ENCODE measurements around the gene RPN1. TPM values are rescaled to one million over a fixed set of nuclear protein-coding genes. Genes with fewer than 3 reads are reported as not detected.
"Not testable (repeated sequence)": the region's sequence is repeated elsewhere in the genome, so short reads cannot be mapped to it uniquely, and the experiment has no call there.

Gene RPN1
- total RNA-seq, 1 donor from 2014 or later: 283 TPM

DNA sequence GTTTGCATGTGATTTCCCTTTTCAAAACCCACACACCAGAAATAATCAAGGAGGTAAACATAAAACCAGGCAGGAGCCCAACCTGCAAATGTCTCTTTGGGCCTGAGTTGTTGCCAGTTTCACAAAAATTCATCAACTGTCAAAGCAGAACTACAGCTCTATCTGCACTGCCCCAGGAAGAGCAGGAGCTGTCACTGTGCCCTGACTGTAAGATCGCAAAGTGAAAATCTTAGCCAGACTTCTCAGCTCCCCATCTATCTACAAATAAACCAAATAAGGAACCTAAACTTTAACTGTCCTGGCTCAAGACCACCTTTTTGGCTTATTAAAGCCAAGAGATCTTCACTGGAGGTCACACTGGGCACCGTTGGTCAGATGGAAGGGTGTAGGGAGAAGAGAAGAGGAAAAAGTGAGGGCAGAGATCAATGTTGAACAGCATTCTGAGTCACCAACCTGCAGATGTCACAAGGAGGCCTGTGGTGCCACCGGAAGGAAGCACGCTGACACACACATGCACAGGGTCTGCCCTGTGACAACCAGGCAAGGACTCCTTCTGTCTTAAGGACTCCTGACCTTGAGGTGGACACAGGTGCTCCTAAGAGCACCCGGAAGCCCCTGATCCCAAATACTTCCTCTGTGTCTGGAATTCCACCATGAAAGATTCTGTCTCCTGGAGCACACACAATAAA, 58.7 kb downstream of the RPN1 start:
- H3K27me3 Mint-ChIP-seq (ENCODE audit: low read depth, unreplicated experiment): peaks cover 16% of the 10 kb centered on the region
- no peak for DNase-seq (ENCODE audit: low read depth)
- Histone ChIP-seq H3K9me3 (ENCODE audit: insufficient read depth, low read depth, low read length) (no peaks in the 10 kb centered on the region), H3K79me2 (ENCODE audit: insufficient read depth, low read length) (no peaks in the 10 kb centered on the region), H2AFZ (ENCODE audit: low read depth, low read length) (no peak overlapping the region), H3K4me3 (ENCODE audit: insufficient read depth, low read depth, low read length) (no peak overlapping the region), H3K4me1 (ENCODE audit: insufficient read depth, low read length) (no peaks in the 10 kb centered on the region), H4K20me1 (ENCODE audit: insufficient read depth, low read length) (no peaks in the 10 kb centered on the region), H3K27me3 (ENCODE audit: insufficient read depth, low read length) (peaks cover 4% of the 10 kb centered on the region), H3K27ac (ENCODE audit: low read depth, low read length) (no peak overlapping the region), H3K36me3 (ENCODE audit: insufficient read depth, low read length) (no peaks in the 10 kb centered on the region), H3K4me2 (ENCODE audit: low read length) (no peak overlapping the region), H3K9ac (ENCODE audit: low read length) (no peak overlapping the region)
- no peak for FAIRE-seq
- TF ChIP-seq EZH2 (IDR thresholded peaks at IDR 0.05; ENCODE audit: insufficient read depth, low read length): no peak
- H3K36me3 Mint-ChIP-seq (ENCODE audit: low read depth, unreplicated experiment): peaks cover 6% of the 10 kb centered on the region
- H3K27ac Mint-ChIP-seq (ENCODE audit: unreplicated experiment): no peak overlapping the region
- H3K4me3 Mint-ChIP-seq (ENCODE audit: unreplicated experiment): no peak overlapping the region
- peaks cover 9% of the 10 kb centered on the region for H3K9me3 Mint-ChIP-seq (ENCODE audit: unreplicated experiment)
- no peaks in the 10 kb centered on the region for H3K4me1 Mint-ChIP-seq (ENCODE audit: low read depth, unreplicated experiment)

- Histone ChIP-seq H3K79me2 (ENCODE audit: insufficient read depth, low read length) (no peaks in the 10 kb centered on the region), H3K4me2 (ENCODE audit: low read length) (no peak overlapping the region), H2AFZ (ENCODE audit: low read depth, low read length) (no peak overlapping the region), H3K9me3 (ENCODE audit: insufficient read depth, low read depth, low read length) (no peaks in the 10 kb centered on the region), H3K4me1 (ENCODE audit: insufficient read depth, low read length) (no peaks in the 10 kb centered on the region), H3K27ac (ENCODE audit: low read depth, low read length) (no peak overlapping the region), H3K9ac (ENCODE audit: low read length) (no peak overlapping the region), H3K27me3 (ENCODE audit: insufficient read depth, low read length) (peaks cover 4% of the 10 kb centered on the region), H4K20me1 (ENCODE audit: insufficient read depth, low read length) (no peaks in the 10 kb centered on the region), H3K36me3 (ENCODE audit: insufficient read depth, low read length) (no peaks in the 10 kb centered on the region), H3K4me3 (ENCODE audit: insufficient read depth, low read depth, low read length) (no peak overlapping the region)
- FAIRE-seq (no peak), DNase-seq (ENCODE audit: low read depth) (no peak)
- Mint-ChIP-seq H3K36me3 (ENCODE audit: low read depth, unreplicated experiment) (peaks cover 6% of the 10 kb centered on the region), H3K9me3 (ENCODE audit: unreplicated experiment) (peaks cover 9% of the 10 kb centered on the region), H3K27ac (ENCODE audit: unreplicated experiment) (no peak overlapping the region), H3K4me1 (ENCODE audit: low read depth, unreplicated experiment) (no peaks in the 10 kb centered on the region), H3K27me3 (ENCODE audit: low read depth, unreplicated experiment) (peaks cover 19% of the 10 kb centered on the region), H3K4me3 (ENCODE audit: unreplicated experiment) (no peak overlapping the region)
- TF ChIP-seq, protein P1, sequence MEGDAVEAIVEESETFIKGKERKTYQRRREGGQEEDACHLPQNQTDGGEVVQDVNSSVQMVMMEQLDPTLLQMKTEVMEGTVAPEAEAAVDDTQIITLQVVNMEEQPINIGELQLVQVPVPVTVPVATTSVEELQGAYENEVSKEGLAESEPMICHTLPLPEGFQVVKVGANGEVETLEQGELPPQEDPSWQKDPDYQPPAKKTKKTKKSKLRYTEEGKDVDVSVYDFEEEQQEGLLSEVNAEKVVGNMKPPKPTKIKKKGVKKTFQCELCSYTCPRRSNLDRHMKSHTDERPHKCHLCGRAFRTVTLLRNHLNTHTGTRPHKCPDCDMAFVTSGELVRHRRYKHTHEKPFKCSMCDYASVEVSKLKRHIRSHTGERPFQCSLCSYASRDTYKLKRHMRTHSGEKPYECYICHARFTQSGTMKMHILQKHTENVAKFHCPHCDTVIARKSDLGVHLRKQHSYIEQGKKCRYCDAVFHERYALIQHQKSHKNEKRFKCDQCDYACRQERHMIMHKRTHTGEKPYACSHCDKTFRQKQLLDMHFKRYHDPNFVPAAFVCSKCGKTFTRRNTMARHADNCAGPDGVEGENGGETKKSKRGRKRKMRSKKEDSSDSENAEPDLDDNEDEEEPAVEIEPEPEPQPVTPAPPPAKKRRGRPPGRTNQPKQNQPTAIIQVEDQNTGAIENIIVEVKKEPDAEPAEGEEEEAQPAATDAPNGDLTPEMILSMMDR (IDR thresholded peaks at IDR 0.05; ENCODE audit: insufficient read depth, low read depth, low read length): no peak
- no peak for TF ChIP-seq EZH2 (IDR thresholded peaks at IDR 0.05; ENCODE audit: insufficient read depth, low read length)
Measured at GRCh38 chr3:128590948-128591347, 59.7 kb downstream of the RPN1 start.

DNA sequence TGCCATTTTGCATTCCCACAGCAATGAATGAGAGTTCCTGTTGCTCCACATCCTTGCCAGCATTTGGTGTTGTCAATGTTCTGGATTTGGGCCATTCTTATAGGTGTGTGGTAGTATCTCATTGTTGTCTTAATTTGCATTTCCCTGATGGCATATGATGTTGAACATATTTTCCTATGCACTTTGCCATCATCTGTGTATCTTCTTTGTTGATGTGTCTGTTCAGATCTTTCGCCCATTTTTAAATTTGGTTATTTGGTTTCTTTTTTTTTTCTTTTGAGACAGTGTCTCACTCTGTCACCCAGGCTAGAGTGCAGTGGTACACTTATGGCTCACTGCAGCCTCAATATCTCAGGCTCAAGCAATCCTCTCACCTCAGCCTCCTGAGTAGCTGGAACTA, 60.6 kb downstream of the RPN1 start:
- H3K9ac ChIP-seq (ENCODE audit: low read length); H3K27ac Mint-ChIP-seq (ENCODE audit: unreplicated experiment); H3K4me3 Mint-ChIP-seq (ENCODE audit: unreplicated experiment); H3K27ac ChIP-seq (ENCODE audit: low read depth, low read length); H4K20me1 ChIP-seq (ENCODE audit: insufficient read depth, low read length); H2AFZ ChIP-seq (ENCODE audit: low read depth, low read length); DNase-seq (ENCODE audit: low read depth); FAIRE-seq; H3K27me3 ChIP-seq (ENCODE audit: insufficient read depth, low read length); H3K79me2 ChIP-seq (ENCODE audit: insufficient read depth, low read length); H3K4me1 Mint-ChIP-seq (ENCODE audit: low read depth, unreplicated experiment); H3K9me3 ChIP-seq (ENCODE audit: insufficient read depth, low read depth, low read length); H3K36me3 ChIP-seq (ENCODE audit: insufficient read depth, low read length); H3K36me3 Mint-ChIP-seq (ENCODE audit: low read depth, unreplicated experiment); H3K4me3 ChIP-seq (ENCODE audit: insufficient read depth, low read depth, low read length); H3K4me2 ChIP-seq (ENCODE audit: low read length); H3K9me3 Mint-ChIP-seq (ENCODE audit: unreplicated experiment); H3K4me1 ChIP-seq (ENCODE audit: insufficient read depth, low read length): not testable (repeated sequence)
- H3K27me3 Mint-ChIP-seq (ENCODE audit: low read depth, unreplicated experiment): peaks cover 19% of the 10 kb centered on the region

Data from astrocyte (in vitro differentiated cells and primary cell).